ENCODE measurements around the gene NECAB3.

Gene NECAB3

DNA sequence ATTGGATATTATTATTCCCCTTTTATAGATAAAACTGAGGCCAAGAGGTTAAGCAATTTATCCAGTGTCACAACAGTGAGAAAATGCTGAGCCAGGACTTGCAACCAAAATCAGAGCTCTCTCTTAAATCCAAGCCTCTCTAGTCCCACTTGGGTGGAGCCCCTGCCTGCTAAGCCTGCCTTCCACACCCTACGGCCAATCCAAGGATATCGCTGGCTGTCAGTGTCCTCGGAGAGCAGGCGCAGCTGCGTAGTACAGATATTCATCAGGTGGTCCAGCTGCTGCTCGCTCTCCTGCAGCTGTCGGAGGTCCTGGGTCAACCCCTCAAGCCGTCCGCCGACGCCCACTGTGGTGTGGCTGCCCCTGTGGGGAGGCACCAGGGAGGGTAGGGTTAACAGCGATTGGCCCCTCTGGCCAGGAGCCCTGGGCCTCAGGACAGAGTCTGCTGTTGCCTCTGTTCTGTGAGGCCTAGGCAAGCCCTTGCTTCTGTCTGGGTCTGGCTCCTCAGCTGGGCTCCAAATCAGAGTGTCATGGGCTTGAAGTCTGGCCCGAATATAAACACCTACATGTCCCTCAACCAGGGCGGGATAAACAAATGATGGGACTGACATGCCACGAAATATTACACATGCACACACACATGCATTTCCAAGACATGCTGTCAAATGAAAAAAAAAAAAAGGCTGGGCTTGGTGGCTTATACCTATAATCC lies 3.9 kb upstream of the NECAB3 start:
- H3K4me3 ChIP-seq (ENCODE audit: control insufficient read depth, low read depth, low read length): no peak overlapping the region
- TF ChIP-seq, protein P1, sequence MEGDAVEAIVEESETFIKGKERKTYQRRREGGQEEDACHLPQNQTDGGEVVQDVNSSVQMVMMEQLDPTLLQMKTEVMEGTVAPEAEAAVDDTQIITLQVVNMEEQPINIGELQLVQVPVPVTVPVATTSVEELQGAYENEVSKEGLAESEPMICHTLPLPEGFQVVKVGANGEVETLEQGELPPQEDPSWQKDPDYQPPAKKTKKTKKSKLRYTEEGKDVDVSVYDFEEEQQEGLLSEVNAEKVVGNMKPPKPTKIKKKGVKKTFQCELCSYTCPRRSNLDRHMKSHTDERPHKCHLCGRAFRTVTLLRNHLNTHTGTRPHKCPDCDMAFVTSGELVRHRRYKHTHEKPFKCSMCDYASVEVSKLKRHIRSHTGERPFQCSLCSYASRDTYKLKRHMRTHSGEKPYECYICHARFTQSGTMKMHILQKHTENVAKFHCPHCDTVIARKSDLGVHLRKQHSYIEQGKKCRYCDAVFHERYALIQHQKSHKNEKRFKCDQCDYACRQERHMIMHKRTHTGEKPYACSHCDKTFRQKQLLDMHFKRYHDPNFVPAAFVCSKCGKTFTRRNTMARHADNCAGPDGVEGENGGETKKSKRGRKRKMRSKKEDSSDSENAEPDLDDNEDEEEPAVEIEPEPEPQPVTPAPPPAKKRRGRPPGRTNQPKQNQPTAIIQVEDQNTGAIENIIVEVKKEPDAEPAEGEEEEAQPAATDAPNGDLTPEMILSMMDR (conservative IDR thresholded peaks at IDR 0.05; ENCODE audit: control insufficient read depth, insufficient read depth, low read depth, low read length): no peak
- DNase-seq (ENCODE audit: low read depth): no peak

DNA sequence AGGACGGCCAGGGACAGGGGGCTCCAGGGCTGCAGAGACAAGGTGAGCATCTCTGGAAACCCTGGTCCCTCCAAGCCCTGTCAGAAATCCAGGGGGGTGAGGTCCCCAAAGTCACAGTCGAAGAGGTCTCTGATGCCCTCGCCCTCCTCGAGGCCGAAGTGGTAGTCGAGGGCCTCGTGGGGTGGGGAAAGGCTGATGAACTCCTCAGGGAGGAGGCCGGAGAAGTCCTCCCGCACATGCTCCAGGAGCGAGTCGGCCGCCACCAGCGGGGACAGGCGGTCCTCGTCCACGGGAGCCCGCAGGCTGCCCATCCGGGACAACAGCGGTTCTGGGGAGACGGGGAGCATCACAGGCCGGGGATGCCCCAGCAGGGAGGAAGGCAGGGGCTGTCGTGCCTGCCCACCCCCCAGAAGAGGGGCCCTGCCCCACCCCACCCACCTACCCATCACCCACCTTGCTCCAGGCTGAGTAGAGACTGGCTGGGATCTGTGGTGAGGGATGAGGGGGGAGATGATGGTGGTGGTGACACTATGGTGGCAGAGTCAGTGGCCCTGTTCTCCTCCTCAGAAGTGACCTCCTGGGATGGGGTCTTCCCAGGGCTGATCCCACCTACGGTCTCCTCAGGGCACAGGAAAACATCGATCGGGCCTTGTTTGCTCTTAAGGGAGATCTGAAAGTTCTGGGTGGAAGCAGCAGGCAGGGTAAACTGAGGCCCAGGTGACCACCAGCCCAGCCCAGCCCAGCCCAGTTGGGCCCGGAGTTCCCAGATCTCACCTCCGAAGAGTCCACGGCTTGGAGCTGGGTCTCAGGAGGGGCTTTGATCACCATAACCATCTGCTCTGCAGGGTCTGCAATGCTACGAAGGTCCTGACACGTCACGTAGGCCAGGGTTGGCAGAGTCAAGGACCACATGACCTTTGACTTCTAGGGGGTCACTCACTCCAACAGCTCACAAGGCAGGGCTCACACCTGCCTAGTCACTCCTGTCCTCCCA lies 2.7 kb upstream of the NECAB3 start:
- TF ChIP-seq, protein P1 (conservative IDR thresholded peaks at IDR 0.05; ENCODE audit: control insufficient read depth, insufficient read depth, low read depth, low read length): no peak
- DNase-seq (ENCODE audit: low read depth): no peak
- H3K4me3 ChIP-seq (ENCODE audit: control insufficient read depth, low read depth, low read length): no peak overlapping the region

DNA sequence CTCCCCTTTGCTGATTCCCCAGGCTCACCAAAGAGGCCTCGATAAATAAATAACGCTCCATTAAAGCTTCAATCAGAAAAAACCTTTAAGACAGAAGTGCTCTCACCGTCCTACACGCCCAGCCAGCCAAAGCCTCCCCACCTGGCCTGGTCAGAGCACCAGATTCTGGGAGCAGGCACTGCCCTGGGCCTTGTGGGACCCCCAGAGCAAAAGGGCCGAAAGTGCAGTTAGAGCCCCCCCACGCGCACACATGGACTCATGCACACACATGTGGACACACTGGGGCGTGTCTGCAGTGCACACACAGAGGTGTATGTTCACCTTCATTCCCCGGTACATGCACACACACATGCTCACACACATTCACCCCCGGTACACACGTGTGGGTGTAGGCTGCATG lies 1.9 kb upstream of the NECAB3 start:
- H3K4me3 ChIP-seq (ENCODE audit: control insufficient read depth, low read depth, low read length): no peak overlapping the region
- DNase-seq (ENCODE audit: low read depth): no peak
- TF ChIP-seq, protein P1 (conservative IDR thresholded peaks at IDR 0.05; ENCODE audit: control insufficient read depth, insufficient read depth, low read depth, low read length): no peak

DNA sequence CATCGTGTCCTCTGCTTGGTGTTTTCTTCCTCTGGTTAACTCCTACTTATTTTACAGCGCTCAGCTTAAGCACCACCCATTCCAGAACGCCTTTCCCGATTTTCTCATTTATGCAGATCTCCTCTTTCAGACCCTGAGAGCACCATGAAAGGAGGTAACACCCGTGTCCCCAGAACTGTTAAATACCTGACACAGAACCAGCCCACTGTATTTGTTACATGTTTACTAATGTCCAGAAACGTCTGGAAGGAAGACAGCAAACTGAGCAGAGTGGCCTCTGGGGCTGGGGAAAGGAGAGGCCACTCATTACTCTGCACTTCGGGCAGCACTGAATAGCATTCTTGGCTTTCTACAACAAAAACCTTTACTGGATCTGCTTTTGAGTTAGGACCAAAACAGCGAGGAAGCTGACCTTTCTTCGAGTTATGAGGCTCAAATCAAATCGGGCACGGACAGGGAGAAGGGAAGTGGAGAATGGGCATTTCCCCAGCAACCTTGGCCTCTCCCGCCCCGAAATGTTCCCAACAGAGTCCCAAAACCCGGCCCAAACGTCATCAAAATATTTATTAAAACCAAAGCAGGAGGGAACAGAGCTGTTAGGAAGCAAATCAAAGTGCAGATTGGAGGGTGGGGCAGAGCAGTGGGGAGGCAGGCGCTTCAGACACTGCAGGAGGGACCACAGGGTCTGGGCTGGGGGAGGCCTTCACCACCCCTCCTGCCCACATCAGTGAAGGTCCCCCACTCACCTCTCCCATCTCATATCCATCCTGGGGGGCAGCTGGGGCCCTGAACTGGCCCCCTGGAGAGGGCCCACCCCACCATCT lies 1.1 kb upstream of the NECAB3 start:
- peak overlapping the region; percentile 56 for H3K4me3 ChIP-seq (ENCODE audit: control insufficient read depth, low read depth, low read length)
- DNase-seq (ENCODE audit: low read depth): peak; percentile 54
- TF ChIP-seq, protein P1 (conservative IDR thresholded peaks at IDR 0.05; ENCODE audit: control insufficient read depth, insufficient read depth, low read depth, low read length): no peak

DNA sequence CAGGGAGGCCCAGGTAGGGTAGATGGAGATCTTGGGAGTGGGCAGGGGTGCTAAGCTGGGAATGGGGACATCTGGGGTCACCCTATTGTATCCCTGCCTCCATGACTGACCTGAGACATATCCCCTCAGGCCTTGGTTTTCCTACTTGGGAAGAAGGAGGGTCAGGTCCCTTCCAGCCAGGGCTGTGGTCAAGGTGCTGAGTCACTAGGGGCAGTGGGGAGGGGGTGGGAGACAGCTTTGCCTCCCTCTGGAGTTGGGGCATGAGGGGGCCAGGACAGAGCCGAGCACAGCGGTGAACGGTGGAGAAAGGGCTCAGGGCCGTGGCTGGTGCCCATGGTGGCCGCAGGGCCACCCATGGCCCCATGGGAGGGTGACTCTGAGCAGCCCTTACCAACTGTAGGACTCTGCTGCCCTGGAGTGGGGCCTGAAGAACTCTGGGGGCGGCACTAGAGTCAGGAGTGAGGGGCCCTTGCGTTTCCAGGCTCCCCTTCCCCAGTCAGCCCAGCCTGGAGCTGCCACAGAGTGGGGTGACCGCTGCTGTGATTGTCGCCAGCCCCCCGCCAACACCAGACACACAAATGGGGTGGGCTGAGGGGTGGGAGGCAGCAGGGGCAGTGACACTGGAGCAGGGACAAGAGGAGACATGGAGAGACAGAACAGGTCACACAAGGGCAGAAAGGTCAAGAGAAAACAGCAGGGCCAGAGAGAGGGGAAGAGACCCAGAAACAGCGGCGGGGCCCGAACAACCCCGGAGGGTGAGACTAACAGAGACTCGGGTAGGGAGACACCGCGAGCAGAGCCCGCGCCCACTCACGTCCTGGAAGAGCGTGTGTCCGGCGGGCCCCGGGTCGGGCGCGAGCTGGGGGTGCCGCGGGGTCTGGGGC lies 576 bp downstream of the NECAB3 start:
- TF ChIP-seq, protein P1 (conservative IDR thresholded peaks at IDR 0.05; ENCODE audit: control insufficient read depth, insufficient read depth, low read depth, low read length): no peak
- peak; percentile 47 for DNase-seq (ENCODE audit: low read depth)

More for the DNA sequence above, 576 bp downstream of the NECAB3 start:
- H3K4me3 ChIP-seq (ENCODE audit: control insufficient read depth, low read depth, low read length): peak overlapping the region; percentile 76

Data from fibroblast of mammary gland (primary cell).